ENCODE data around the gene CYP19A1. TPM values are rescaled to one million over a fixed set of nuclear protein-coding genes. Genes with fewer than 3 reads are reported as not detected.

CYP19A1 gene
- under 1 TPM in 1 of 4 donors, not detected in 3; 0.38 TPM for total RNA-seq

- no peaks in the 10 kb centered on the region for H3K36me3 ChIP-seq
- H3K4me1 ChIP-seq: peaks cover 5 to 25% (median 17%) of the 10 kb centered on the region in 3 donors
- WGBS, 2 donors: 65 to 81% methylated on average over 2 to 5 of the region's 6 CpGs
- TF ChIP-seq CTCF (IDR thresholded peaks at IDR 0.05) (no peak), POLR2A (IDR thresholded peaks at IDR 0.05) (no peak)
- no peak within 1 kb of the TSS for H3K4me3 ChIP-seq
- intact Hi-C loops (cut with DNase I): no loop called here
- H3K9me3 ChIP-seq: no peaks in the 10 kb centered on the region
- no peak within 1 kb of the TSS for H3K27ac ChIP-seq
- no peak for DNase-seq
- peaks cover 0 to 67% (median 3%) of the 10 kb centered on the region in 4 donors for H3K27me3 ChIP-seq
Observed at GRCh38 chr15:51338496-51338895, at the start of gene CYP19A1. Gene CYP19A1, minus strand, starts transcription at chr15:51338596. Its CDS starts 95,684 bp downstream, at chr15:51242912.

DNA sequence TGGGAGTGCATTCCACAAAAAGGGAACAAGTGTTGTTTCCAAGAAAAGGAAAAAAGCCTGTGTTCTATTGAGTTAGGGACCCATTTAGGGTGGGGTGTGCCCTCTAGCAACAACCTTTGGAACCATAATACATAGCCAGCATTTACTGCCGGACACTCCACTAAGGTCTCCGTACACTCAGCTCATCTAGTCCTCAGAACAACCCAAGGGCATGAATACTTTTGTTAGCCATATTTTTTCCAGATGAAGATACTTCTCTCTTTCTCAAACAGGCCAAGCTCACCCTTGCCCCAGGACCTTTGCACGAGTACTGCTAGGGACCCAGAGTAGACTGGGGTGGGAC, 49.3 kb upstream of the CYP19A1 start:
- H3K4me1 ChIP-seq: no peaks in the 10 kb centered on the region
- intact Hi-C loops (cut with DNase I): no loop called here
- H3K36me3 ChIP-seq: no peaks in the 10 kb centered on the region
- peaks cover 0 to 17% (median 0%) of the 10 kb centered on the region in 4 donors for H3K27me3 ChIP-seq
- no peak overlapping the region for H3K4me3 ChIP-seq
- TF ChIP-seq CTCF (IDR thresholded peaks at IDR 0.05) (no peak), POLR2A (IDR thresholded peaks at IDR 0.05) (no peak)
- H3K27ac ChIP-seq: no peak overlapping the region
- 89 to 93% methylated on average over 3 of the region's 3 CpGs for whole genome bisulfite sequencing, 2 donors
- DNase-seq: no peak
- no peaks in the 10 kb centered on the region for H3K9me3 ChIP-seq

DNA sequence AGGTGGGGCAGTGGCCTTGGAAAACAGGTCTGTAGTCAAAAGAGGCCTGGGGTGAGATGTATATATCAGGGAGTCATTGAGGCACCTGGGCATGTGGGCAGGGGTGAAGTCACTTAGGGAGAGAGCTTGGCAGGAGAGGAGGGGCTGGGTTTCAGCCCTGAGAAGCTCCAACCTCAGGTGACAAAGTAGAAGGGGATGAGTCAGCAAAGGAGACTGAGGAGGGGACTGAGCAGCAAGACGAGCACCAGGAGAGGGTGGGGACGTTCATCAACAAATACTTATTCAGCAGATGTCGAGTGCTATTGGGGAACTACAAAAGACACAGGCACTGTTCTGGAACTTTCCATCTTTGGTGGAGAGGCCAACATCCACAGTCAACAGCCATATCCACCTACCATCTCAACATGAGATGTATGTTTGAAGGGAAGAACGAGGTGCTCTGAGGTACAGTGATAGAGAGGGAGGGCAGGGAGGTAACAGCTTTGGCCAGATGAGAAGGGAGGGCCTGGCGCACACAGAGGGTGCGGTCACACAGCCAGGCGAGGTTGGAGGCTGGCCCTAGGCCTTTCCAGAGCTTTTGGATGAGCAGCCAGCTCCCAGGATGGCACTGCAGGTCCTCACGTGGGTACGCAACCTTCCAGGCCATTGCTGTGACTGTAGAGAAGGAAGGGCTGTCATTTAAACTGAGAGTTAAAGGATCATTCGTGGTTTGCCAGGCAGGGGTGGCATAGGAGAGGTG, 48.7 kb upstream of the CYP19A1 start:
- intact Hi-C loops (cut with DNase I): no loop called here
- Histone ChIP-seq H3K27me3 (peaks cover 0 to 17% (median 0%) of the 10 kb centered on the region in 4 donors), H3K4me1 (no peaks in the 10 kb centered on the region), H3K27ac (no peak overlapping the region), H3K9me3 (no peaks in the 10 kb centered on the region), H3K36me3 (no peaks in the 10 kb centered on the region), H3K4me3 (no peak overlapping the region)
- 69 to 84% methylated on average over 9 to 10 of the region's 10 CpGs for WGBS, 2 donors
- TF ChIP-seq POLR2A (IDR thresholded peaks at IDR 0.05): no peak
- no peak for TF ChIP-seq CTCF (IDR thresholded peaks at IDR 0.05)
- DNase-seq: no peak

DNA sequence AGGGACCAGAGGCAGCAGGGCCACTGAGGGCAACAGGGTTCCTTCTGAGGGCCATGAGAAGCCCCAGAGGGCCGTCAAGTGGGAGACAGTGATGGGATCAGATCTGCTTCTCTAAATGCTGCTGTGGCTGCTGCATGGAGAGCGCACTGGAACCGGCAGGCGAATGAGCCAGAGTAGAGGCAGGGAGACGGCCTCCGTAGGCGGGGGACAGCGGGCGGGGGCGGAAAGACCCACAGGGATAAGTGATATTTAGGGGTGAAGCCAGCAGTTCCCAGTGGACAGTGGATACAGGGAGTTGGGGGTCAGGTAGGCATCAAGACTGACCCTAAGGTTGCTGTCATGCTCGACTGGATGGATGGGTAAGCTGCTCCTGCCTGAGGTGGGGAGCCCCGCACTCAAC, 48.1 kb upstream of the CYP19A1 start:
- H3K9me3 ChIP-seq: no peaks in the 10 kb centered on the region
- no peak overlapping the region for H3K27ac ChIP-seq
- TF ChIP-seq CTCF (IDR thresholded peaks at IDR 0.05): no peak
- intact Hi-C loops (cut with DNase I): no loop called here
- WGBS, 2 donors: 84 to 85% methylated on average over 11 to 12 of the region's 12 CpGs
- H3K36me3 ChIP-seq: no peaks in the 10 kb centered on the region
- peaks cover 0 to 22% (median 0%) of the 10 kb centered on the region in 4 donors for H3K27me3 ChIP-seq
- no peak overlapping the region for H3K4me3 ChIP-seq
- no peaks in the 10 kb centered on the region for H3K4me1 ChIP-seq
- DNase-seq: no peak

- Histone ChIP-seq H3K4me3 (no peak overlapping the region), H3K9me3 (no peaks in the 10 kb centered on the region), H3K27me3 (peaks cover 0 to 22% (median 0%) of the 10 kb centered on the region in 4 donors), H3K27ac (no peak overlapping the region), H3K36me3 (no peaks in the 10 kb centered on the region), H3K4me1 (peaks cover 0 to 4% (median 1%) of the 10 kb centered on the region in 3 donors)
- WGBS, 2 donors: 76 to 81% methylated on average over 8 of the region's 8 CpGs
- intact Hi-C loops (cut with DNase I): no loop called here
- TF ChIP-seq CTCF (IDR thresholded peaks at IDR 0.05): no peak
- TF ChIP-seq POLR2A (IDR thresholded peaks at IDR 0.05): no peak
- no peak for DNase-seq
Observed at GRCh38 chr15:51386029-51386428, 47.6 kb upstream of the CYP19A1 start.

All from esophagus squamous epithelium (tissue), 5 donors.